ENCODE data around the gene RBFOX1.

The RBFOX1 gene

GRCh38 chr16:7571366-7571765 lies 238.7 kb downstream of the RBFOX1 start:
- no peak overlapping the region for H3K4me3 ChIP-seq (ENCODE audit: low read length)
- TF ChIP-seq CTCF (conservative IDR thresholded peaks at IDR 0.05; ENCODE audit: low read depth, low read length) = no peak
- no peak for DNase-seq (ENCODE audit: low read depth)

- DNase-seq (ENCODE audit: low read depth) = no peak
- TF ChIP-seq CTCF (conservative IDR thresholded peaks at IDR 0.05; ENCODE audit: low read depth, low read length) = no peak
- H3K4me3 ChIP-seq (ENCODE audit: low read length) = no peak overlapping the region
Observed at GRCh38 chr16:7577588-7577987, 244.9 kb downstream of the RBFOX1 start.

GRCh38 chr16:7579454-7579853 lies 246.8 kb downstream of the RBFOX1 start:
- no peak for TF ChIP-seq CTCF (conservative IDR thresholded peaks at IDR 0.05; ENCODE audit: low read depth, low read length)
- no peak overlapping the region for H3K4me3 ChIP-seq (ENCODE audit: low read length)
- DNase-seq (ENCODE audit: low read depth) = no peak

GRCh38 chr16:7581175-7581574 lies 248.5 kb downstream of the RBFOX1 start:
- no peak for DNase-seq (ENCODE audit: low read depth)
- no peak overlapping the region for H3K4me3 ChIP-seq (ENCODE audit: low read length)
- no peak for TF ChIP-seq CTCF (conservative IDR thresholded peaks at IDR 0.05; ENCODE audit: low read depth, low read length)

- DNase-seq (ENCODE audit: low read depth) = no peak
- TF ChIP-seq CTCF (conservative IDR thresholded peaks at IDR 0.05; ENCODE audit: low read depth, low read length) = no peak
- H3K4me3 ChIP-seq (ENCODE audit: low read length) = no peak overlapping the region
Observed at GRCh38 chr16:7583396-7583795, 250.8 kb downstream of the RBFOX1 start.

- no peak for DNase-seq (ENCODE audit: low read depth)
- H3K4me3 ChIP-seq (ENCODE audit: low read length) = no peak overlapping the region
- TF ChIP-seq CTCF (conservative IDR thresholded peaks at IDR 0.05; ENCODE audit: low read depth, low read length) = no peak
Observed at GRCh38 chr16:7584561-7584960, 251.9 kb downstream of the RBFOX1 start.

- no peak overlapping the region for H3K4me3 ChIP-seq (ENCODE audit: low read length)
- TF ChIP-seq CTCF (conservative IDR thresholded peaks at IDR 0.05; ENCODE audit: low read depth, low read length) = no peak
- no peak for DNase-seq (ENCODE audit: low read depth)
Observed at GRCh38 chr16:7585705-7586104, 253.1 kb downstream of the RBFOX1 start.
